ENCODE data around the gene TM4SF20. TPM values are rescaled to one million over a fixed set of nuclear protein-coding genes. Genes with fewer than 3 reads are reported as not detected.

TM4SF20 gene
- total and polyA plus RNA-seq, 2 donors (not counting 1 experiment from before 2014, with no cell fraction given) = 1.3 TPM; not detected in 1

GRCh38 chr2:227407591-227408151, 28.6 kb upstream of the TM4SF20 start:
- H3K9ac ChIP-seq (ENCODE audit: insufficient read depth, low read length) = no peak overlapping the region
- no peaks in the 10 kb centered on the region for H3K36me3 ChIP-seq (ENCODE audit: control insufficient read depth, insufficient read depth, low read length)
- H3K4me2 ChIP-seq (ENCODE audit: extremely low read depth, insufficient read depth, low read length) = no peak overlapping the region
- H3K27me3 ChIP-seq (ENCODE audit: control insufficient read depth, insufficient read depth, low read length) = no peaks in the 10 kb centered on the region
- no peaks in the 10 kb centered on the region for H3K79me2 ChIP-seq (ENCODE audit: control insufficient read depth, insufficient read depth, low read length)
- H3K4me3 ChIP-seq (replicated peaks in 1 of 4; ENCODE audit: control extremely low read depth in 1 of 4, insufficient read depth in 1 of 4, low read depth in 3 of 4, low read length in 4 of 4) = no peak overlapping the region
- TF ChIP-seq CTCF (conservative IDR thresholded peaks at IDR 0.05 in 1 of 2, IDR thresholded peaks at IDR 0.05 in 1 of 2; ENCODE audit: low read depth in 1 of 2, low read length in 2 of 2) = no peak
- TF ChIP-seq EZH2 (IDR thresholded peaks at IDR 0.05; ENCODE audit: low read length, missing control alignments) = no peak
- H4K20me1 ChIP-seq (ENCODE audit: control insufficient read depth, extremely low read depth, insufficient read depth, low read length) = no peaks in the 10 kb centered on the region
- H2AFZ ChIP-seq (ENCODE audit: low read length) = no peak overlapping the region
- no peak for DNase-seq (ENCODE audit: low read depth in 2 of 2)
- no peaks in the 10 kb centered on the region for H3K9me3 ChIP-seq (ENCODE audit: control insufficient read depth, insufficient read depth, low read depth, low read length)
- no peaks in the 10 kb centered on the region for H3K4me1 ChIP-seq (ENCODE audit: control insufficient read depth, extremely low read depth, insufficient read depth, low read length)
- no peak overlapping the region for H3K27ac ChIP-seq (ENCODE audit: insufficient read depth, low read length)

- Histone ChIP-seq H3K9ac (ENCODE audit: insufficient read depth, low read length) (no peak overlapping the region), H3K4me1 (ENCODE audit: control insufficient read depth, extremely low read depth, insufficient read depth, low read length) (no peaks in the 10 kb centered on the region), H3K27me3 (ENCODE audit: control insufficient read depth, insufficient read depth, low read length) (no peaks in the 10 kb centered on the region), H3K27ac (ENCODE audit: insufficient read depth, low read length) (peak overlapping the region; percentile 90), H3K4me3 (replicated peaks in 1 of 4; ENCODE audit: control extremely low read depth in 1 of 4, insufficient read depth in 1 of 4, low read depth in 3 of 4, low read length in 4 of 4) (no peak overlapping the region), H3K9me3 (ENCODE audit: control insufficient read depth, insufficient read depth, low read depth, low read length) (no peaks in the 10 kb centered on the region), H3K4me2 (ENCODE audit: extremely low read depth, insufficient read depth, low read length) (peak overlapping the region; percentile 34), H3K79me2 (ENCODE audit: control insufficient read depth, insufficient read depth, low read length) (no peaks in the 10 kb centered on the region), H2AFZ (ENCODE audit: low read length) (peak overlapping the region; percentile 11), H4K20me1 (ENCODE audit: control insufficient read depth, extremely low read depth, insufficient read depth, low read length) (no peaks in the 10 kb centered on the region), H3K36me3 (ENCODE audit: control insufficient read depth, insufficient read depth, low read length) (no peaks in the 10 kb centered on the region)
- DNase-seq (ENCODE audit: low read depth in 2 of 2) = peak; percentile 97 to 98
- TF ChIP-seq CTCF (conservative IDR thresholded peaks at IDR 0.05 in 1 of 2, IDR thresholded peaks at IDR 0.05 in 1 of 2; ENCODE audit: low read depth in 1 of 2, low read length in 2 of 2) = peak; percentile 64 to 81
- no peak for TF ChIP-seq EZH2 (IDR thresholded peaks at IDR 0.05; ENCODE audit: low read length, missing control alignments)
These were observed 27.3 kb upstream of the TM4SF20 start for GRCh38 chr2:227406177-227407031.

- Histone ChIP-seq H3K9me3 (ENCODE audit: control insufficient read depth, insufficient read depth, low read depth, low read length) (no peaks in the 10 kb centered on the region), H3K9ac (ENCODE audit: insufficient read depth, low read length) (no peak overlapping the region), H3K4me3 (replicated peaks in 1 of 4; ENCODE audit: control extremely low read depth in 1 of 4, insufficient read depth in 1 of 4, low read depth in 3 of 4, low read length in 4 of 4) (no peak overlapping the region), H3K4me1 (ENCODE audit: control insufficient read depth, extremely low read depth, insufficient read depth, low read length) (no peaks in the 10 kb centered on the region), H3K4me2 (ENCODE audit: extremely low read depth, insufficient read depth, low read length) (no peak overlapping the region), H3K27ac (ENCODE audit: insufficient read depth, low read length) (no peak overlapping the region), H3K27me3 (ENCODE audit: control insufficient read depth, insufficient read depth, low read length) (no peaks in the 10 kb centered on the region), H2AFZ (ENCODE audit: low read length) (no peak overlapping the region), H4K20me1 (ENCODE audit: control insufficient read depth, extremely low read depth, insufficient read depth, low read length) (no peaks in the 10 kb centered on the region), H3K36me3 (ENCODE audit: control insufficient read depth, insufficient read depth, low read length) (no peaks in the 10 kb centered on the region), H3K79me2 (ENCODE audit: control insufficient read depth, insufficient read depth, low read length) (no peaks in the 10 kb centered on the region)
- TF ChIP-seq EZH2 (IDR thresholded peaks at IDR 0.05; ENCODE audit: low read length, missing control alignments) (no peak), CTCF (conservative IDR thresholded peaks at IDR 0.05 in 1 of 2, IDR thresholded peaks at IDR 0.05 in 1 of 2; ENCODE audit: low read depth in 1 of 2, low read length in 2 of 2) (no peak)
- no peak for DNase-seq (ENCODE audit: low read depth in 2 of 2)
These were observed 25.6 kb upstream of the TM4SF20 start for GRCh38 chr2:227404585-227405271.
